ENCODE data around the gene DNAJC2. TPM values are rescaled to one million over a fixed set of nuclear protein-coding genes. Genes with fewer than 3 reads are reported as not detected.
A peak's percentile ranks its signal among the peaks of the same experiment; 100 is the strongest.

Gene DNAJC2
- total RNA-seq, 1 donor from 2014 or later, result 8.9 TPM

GRCh38 chr7:103343332-103343731, 1.2 kb downstream of the DNAJC2 start:
- Histone ChIP-seq H3K27me3 (ENCODE audit: control insufficient read depth in 3 of 3, insufficient read depth in 3 of 3, low read length in 3 of 3) (no peaks in the 10 kb centered on the region), H3K4me1 (ENCODE audit: control insufficient read depth in 3 of 3, insufficient read depth in 3 of 3, low read length in 3 of 3) (peaks cover 15 to 21% (median 18%) of the 10 kb centered on the region in 3 donors), H3K27ac (ENCODE audit: low read depth, low read length) (peak overlapping the region; percentile 75), H3K36me3 (ENCODE audit: control insufficient read depth in 3 of 3, insufficient read depth in 3 of 3, low read length in 3 of 3) (peaks cover 4 to 22% (median 13%) of the 10 kb centered on the region in 3 donors), H3K9ac (ENCODE audit: low read depth in 1 of 3, low read length in 3 of 3) (peak overlapping the region; percentile 86 to 94 (median 92)), H3K4me3 (ENCODE audit: low read length in 3 of 3) (peak overlapping the region; percentile 86 to 98 (median 95)), H3K9me3 (ENCODE audit: control insufficient read depth in 3 of 3, low read length in 3 of 3) (no peaks in the 10 kb centered on the region)

GRCh38 chr7:103341466-103341865, 3.1 kb downstream of the DNAJC2 start:
- H3K27ac ChIP-seq (ENCODE audit: low read depth, low read length), result no peak overlapping the region
- peaks cover 9 to 35% (median 27%) of the 10 kb centered on the region in 3 donors for H3K36me3 ChIP-seq (ENCODE audit: control insufficient read depth in 3 of 3, insufficient read depth in 3 of 3, low read length in 3 of 3)
- peaks cover 8 to 15% (median 10%) of the 10 kb centered on the region in 3 donors for H3K4me1 ChIP-seq (ENCODE audit: control insufficient read depth in 3 of 3, insufficient read depth in 3 of 3, low read length in 3 of 3)
- H3K9me3 ChIP-seq (ENCODE audit: control insufficient read depth in 3 of 3, low read length in 3 of 3), result no peaks in the 10 kb centered on the region
- no peak overlapping the region for H3K4me3 ChIP-seq (ENCODE audit: low read length in 3 of 3)
- H3K27me3 ChIP-seq (ENCODE audit: control insufficient read depth in 3 of 3, insufficient read depth in 3 of 3, low read length in 3 of 3), result no peaks in the 10 kb centered on the region
- H3K9ac ChIP-seq (ENCODE audit: low read depth in 1 of 3, low read length in 3 of 3), result no peak overlapping the region

GRCh38 chr7:103338864-103339263, 5.7 kb downstream of the DNAJC2 start:
- no peaks in the 10 kb centered on the region for H3K27me3 ChIP-seq (ENCODE audit: control insufficient read depth in 3 of 3, insufficient read depth in 3 of 3, low read length in 3 of 3)
- no peak overlapping the region for H3K4me3 ChIP-seq (ENCODE audit: low read length in 3 of 3)
- H3K9me3 ChIP-seq (ENCODE audit: control insufficient read depth in 3 of 3, low read length in 3 of 3), result no peaks in the 10 kb centered on the region
- peaks cover 6 to 8% (median 7%) of the 10 kb centered on the region in 3 donors for H3K4me1 ChIP-seq (ENCODE audit: control insufficient read depth in 3 of 3, insufficient read depth in 3 of 3, low read length in 3 of 3)
- H3K36me3 ChIP-seq (ENCODE audit: control insufficient read depth in 3 of 3, insufficient read depth in 3 of 3, low read length in 3 of 3), result peaks cover 9 to 36% (median 32%) of the 10 kb centered on the region in 3 donors
- H3K27ac ChIP-seq (ENCODE audit: low read depth, low read length), result no peak overlapping the region
- no peak overlapping the region for H3K9ac ChIP-seq (ENCODE audit: low read depth in 1 of 3, low read length in 3 of 3)

- H3K4me3 ChIP-seq (ENCODE audit: low read length in 3 of 3), result no peak overlapping the region
- H3K27me3 ChIP-seq (ENCODE audit: control insufficient read depth in 3 of 3, insufficient read depth in 3 of 3, low read length in 3 of 3), result no peaks in the 10 kb centered on the region
- H3K9me3 ChIP-seq (ENCODE audit: control insufficient read depth in 3 of 3, low read length in 3 of 3), result no peaks in the 10 kb centered on the region
- no peak overlapping the region for H3K9ac ChIP-seq (ENCODE audit: low read depth in 1 of 3, low read length in 3 of 3)
- no peak overlapping the region for H3K27ac ChIP-seq (ENCODE audit: low read depth, low read length)
- H3K4me1 ChIP-seq (ENCODE audit: control insufficient read depth in 3 of 3, insufficient read depth in 3 of 3, low read length in 3 of 3), result no peaks in the 10 kb centered on the region
- H3K36me3 ChIP-seq (ENCODE audit: control insufficient read depth in 3 of 3, insufficient read depth in 3 of 3, low read length in 3 of 3), result peaks cover 9 to 38% (median 30%) of the 10 kb centered on the region in 3 donors
Measured at GRCh38 chr7:103336761-103337160, 7.8 kb downstream of the DNAJC2 start.

- Histone ChIP-seq H3K36me3 (ENCODE audit: control insufficient read depth in 3 of 3, insufficient read depth in 3 of 3, low read length in 3 of 3) (peaks cover 8 to 35% (median 27%) of the 10 kb centered on the region in 3 donors), H3K9ac (ENCODE audit: low read depth in 1 of 3, low read length in 3 of 3) (no peak overlapping the region), H3K4me3 (ENCODE audit: low read length in 3 of 3) (no peak overlapping the region), H3K9me3 (ENCODE audit: control insufficient read depth in 3 of 3, low read length in 3 of 3) (no peaks in the 10 kb centered on the region), H3K4me1 (ENCODE audit: control insufficient read depth in 3 of 3, insufficient read depth in 3 of 3, low read length in 3 of 3) (no peaks in the 10 kb centered on the region), H3K27ac (ENCODE audit: low read depth, low read length) (no peak overlapping the region), H3K27me3 (ENCODE audit: control insufficient read depth in 3 of 3, insufficient read depth in 3 of 3, low read length in 3 of 3) (no peaks in the 10 kb centered on the region)
Measured at GRCh38 chr7:103325744-103326143, 18.8 kb downstream of the DNAJC2 start.

- Histone ChIP-seq H3K27me3 (ENCODE audit: control insufficient read depth in 3 of 3, insufficient read depth in 3 of 3, low read length in 3 of 3) (no peaks in the 10 kb centered on the region), H3K4me1 (ENCODE audit: control insufficient read depth in 3 of 3, insufficient read depth in 3 of 3, low read length in 3 of 3) (no peaks in the 10 kb centered on the region), H3K36me3 (ENCODE audit: control insufficient read depth in 3 of 3, insufficient read depth in 3 of 3, low read length in 3 of 3) (peaks cover 29 to 79% (median 65%) of the 10 kb centered on the region in 3 donors), H3K9ac (ENCODE audit: low read depth in 1 of 3, low read length in 3 of 3) (no peak overlapping the region), H3K4me3 (ENCODE audit: low read length in 3 of 3) (no peak overlapping the region), H3K27ac (ENCODE audit: low read depth, low read length) (no peak overlapping the region), H3K9me3 (ENCODE audit: control insufficient read depth in 3 of 3, low read length in 3 of 3) (no peaks in the 10 kb centered on the region)
Measured at GRCh38 chr7:103317009-103317408, 27.6 kb downstream of the DNAJC2 start.

- Histone ChIP-seq H3K4me1 (ENCODE audit: control insufficient read depth in 3 of 3, insufficient read depth in 3 of 3, low read length in 3 of 3) (no peaks in the 10 kb centered on the region), H3K9ac (ENCODE audit: low read depth in 1 of 3, low read length in 3 of 3) (no peak overlapping the region), H3K9me3 (ENCODE audit: control insufficient read depth in 3 of 3, low read length in 3 of 3) (no peaks in the 10 kb centered on the region), H3K27me3 (ENCODE audit: control insufficient read depth in 3 of 3, insufficient read depth in 3 of 3, low read length in 3 of 3) (no peaks in the 10 kb centered on the region), H3K27ac (ENCODE audit: low read depth, low read length) (no peak overlapping the region), H3K36me3 (ENCODE audit: control insufficient read depth in 3 of 3, insufficient read depth in 3 of 3, low read length in 3 of 3) (peaks cover 30 to 81% (median 67%) of the 10 kb centered on the region in 3 donors), H3K4me3 (ENCODE audit: low read length in 3 of 3) (no peak overlapping the region)
Measured at GRCh38 chr7:103316380-103316941, 28.1 kb downstream of the DNAJC2 start.

GRCh38 chr7:103314852-103315251, 29.7 kb downstream of the DNAJC2 start:
- H3K36me3 ChIP-seq (ENCODE audit: control insufficient read depth in 3 of 3, insufficient read depth in 3 of 3, low read length in 3 of 3), result peaks cover 40 to 86% (median 77%) of the 10 kb centered on the region in 3 donors
- H3K27me3 ChIP-seq (ENCODE audit: control insufficient read depth in 3 of 3, insufficient read depth in 3 of 3, low read length in 3 of 3), result no peaks in the 10 kb centered on the region
- no peaks in the 10 kb centered on the region for H3K9me3 ChIP-seq (ENCODE audit: control insufficient read depth in 3 of 3, low read length in 3 of 3)
- no peak overlapping the region for H3K9ac ChIP-seq (ENCODE audit: low read depth in 1 of 3, low read length in 3 of 3)
- H3K4me3 ChIP-seq (ENCODE audit: low read length in 3 of 3), result no peak overlapping the region
- no peaks in the 10 kb centered on the region for H3K4me1 ChIP-seq (ENCODE audit: control insufficient read depth in 3 of 3, insufficient read depth in 3 of 3, low read length in 3 of 3)
- H3K27ac ChIP-seq (ENCODE audit: low read depth, low read length), result no peak overlapping the region

GRCh38 chr7:103307503-103308231, 36.9 kb downstream of the DNAJC2 start:
- Histone ChIP-seq H3K9me3 (ENCODE audit: control insufficient read depth in 3 of 3, low read length in 3 of 3) (no peaks in the 10 kb centered on the region), H3K4me1 (ENCODE audit: control insufficient read depth in 3 of 3, insufficient read depth in 3 of 3, low read length in 3 of 3) (no peaks in the 10 kb centered on the region), H3K9ac (ENCODE audit: low read depth in 1 of 3, low read length in 3 of 3) (no peak overlapping the region), H3K27ac (ENCODE audit: low read depth, low read length) (no peak overlapping the region), H3K4me3 (ENCODE audit: low read length in 3 of 3) (no peak overlapping the region), H3K36me3 (ENCODE audit: control insufficient read depth in 3 of 3, insufficient read depth in 3 of 3, low read length in 3 of 3) (peaks cover 44 to 80% (median 70%) of the 10 kb centered on the region in 3 donors), H3K27me3 (ENCODE audit: control insufficient read depth in 3 of 3, insufficient read depth in 3 of 3, low read length in 3 of 3) (no peaks in the 10 kb centered on the region)

- no peaks in the 10 kb centered on the region for H3K27me3 ChIP-seq (ENCODE audit: control insufficient read depth in 3 of 3, insufficient read depth in 3 of 3, low read length in 3 of 3)
- no peaks in the 10 kb centered on the region for H3K9me3 ChIP-seq (ENCODE audit: control insufficient read depth in 3 of 3, low read length in 3 of 3)
- H3K9ac ChIP-seq (ENCODE audit: low read depth in 1 of 3, low read length in 3 of 3), result no peak overlapping the region
- peaks cover 6 to 19% (median 17%) of the 10 kb centered on the region in 3 donors for H3K4me1 ChIP-seq (ENCODE audit: control insufficient read depth in 3 of 3, insufficient read depth in 3 of 3, low read length in 3 of 3)
- H3K4me3 ChIP-seq (ENCODE audit: low read length in 3 of 3), result no peak overlapping the region
- H3K36me3 ChIP-seq (ENCODE audit: control insufficient read depth in 3 of 3, insufficient read depth in 3 of 3, low read length in 3 of 3), result peaks cover 37 to 61% (median 57%) of the 10 kb centered on the region in 3 donors
- no peak overlapping the region for H3K27ac ChIP-seq (ENCODE audit: low read depth, low read length)
Measured at GRCh38 chr7:103301441-103301840, 43.1 kb downstream of the DNAJC2 start.
